Chondrocyte (in vitro differentiated cells): ENCODE measurements around the gene SLC49A3. TPM values are rescaled to one million over a fixed set of nuclear protein-coding genes. Genes with fewer than 3 reads are reported as not detected.

ENCODE experiments used
- DNase-seq: peaks from one replicate; pipeline ENCODE4 v3.0.0; 2021; ENCODE audit warnings: mixed read lengths, low spot score
- H3K27ac Mint-ChIP-seq: one replicate; pipeline ENCODE4 v1.8.0; 2021; ENCODE audit warnings: mild to moderate bottlenecking, moderate library complexity, mixed read lengths; ENCODE audit not compliant: unreplicated experiment
- H3K27me3 Mint-ChIP-seq: 2 replicates; pipeline ENCODE4 v1.8.0; 2021; ENCODE audit warnings: low read depth, mixed read lengths
- H3K36me3 Mint-ChIP-seq: 2 replicates; pipeline ENCODE4 v1.8.0; 2021; ENCODE audit warnings: low read depth, mixed read lengths
- H3K4me1 Mint-ChIP-seq: 2 replicates; pipeline ENCODE4 v1.8.0; 2021; ENCODE audit warnings: low read depth, mild to moderate bottlenecking, mixed read lengths
- H3K4me3 Mint-ChIP-seq: one replicate; pipeline ENCODE4 v1.8.0; 2021; ENCODE audit warnings: mild to moderate bottlenecking, moderate library complexity, mixed read lengths; ENCODE audit not compliant: unreplicated experiment
- H3K9me3 Mint-ChIP-seq: 2 replicates; pipeline ENCODE4 v1.8.0; 2021; ENCODE audit warnings: low read depth, mixed read lengths
- CTCF ChIP-seq: fragments of 200-600 bp; sonication (generic); IDR thresholded peaks from 2 replicates; pipeline ENCODE4 v1.5.0; 2021; ENCODE audit warnings: antibody characterized with exemption, mild to moderate bottlenecking, moderate library complexity
- total RNA-seq: library from RNA; stranded (reverse); gene quantifications from 3 replicates; pipeline ENCODE4 v1.2.1, GENCODE V29; 2021

SLC49A3 gene
- total RNA-seq, 1 donor from 2014 or later: 1.3 TPM

GRCh38 chr4:656436-657337 lies 32.3 kb downstream of the SLC49A3 start:
- no peak overlapping the region for H3K27ac Mint-ChIP-seq
- no peak for TF ChIP-seq CTCF
- peaks cover 2% of the 10 kb centered on the region for H3K27me3 Mint-ChIP-seq
- no peaks in the 10 kb centered on the region for H3K36me3 Mint-ChIP-seq
- peak; percentile 83 for DNase-seq
- no peaks in the 10 kb centered on the region for H3K4me1 Mint-ChIP-seq
- no peak overlapping the region for H3K4me3 Mint-ChIP-seq
- H3K9me3 Mint-ChIP-seq: no peaks in the 10 kb centered on the region

DNA sequence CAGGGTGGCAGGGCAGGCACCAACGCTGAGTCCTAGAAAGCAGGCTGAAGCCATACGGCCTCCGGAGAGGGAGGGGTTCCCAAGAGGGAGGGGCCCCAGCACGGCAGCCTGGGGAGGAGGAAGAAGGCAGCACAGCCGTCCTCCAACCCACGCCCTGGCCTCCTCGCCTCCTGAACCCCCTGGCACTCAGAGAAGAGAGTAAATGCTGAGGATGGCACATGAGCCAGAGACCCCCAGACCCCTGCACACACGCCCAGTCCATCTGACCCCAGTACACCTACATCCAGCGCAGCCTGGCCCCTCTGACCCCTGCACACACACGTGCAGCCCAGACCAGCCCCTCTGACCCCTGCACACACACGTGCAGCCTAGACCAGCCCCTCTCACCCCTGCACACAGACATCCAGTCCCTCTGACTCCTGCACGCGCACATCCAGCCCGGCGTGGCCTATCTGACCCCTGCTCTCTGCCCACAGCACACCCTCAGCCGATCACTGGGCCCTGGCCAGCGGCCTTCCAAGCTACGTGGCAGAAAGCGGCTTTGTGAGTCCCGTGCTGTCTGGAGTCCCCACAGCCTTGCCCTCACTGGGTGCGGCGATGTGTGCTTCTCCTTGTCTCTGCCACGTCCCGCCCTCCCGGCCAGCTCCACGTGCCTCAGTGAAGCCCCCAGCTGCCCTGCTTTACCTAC lies 33.3 kb downstream of the SLC49A3 start:
- no peak for TF ChIP-seq CTCF
- no peaks in the 10 kb centered on the region for H3K9me3 Mint-ChIP-seq
- H3K36me3 Mint-ChIP-seq: no peaks in the 10 kb centered on the region
- no peak overlapping the region for H3K4me3 Mint-ChIP-seq
- no peak overlapping the region for H3K27ac Mint-ChIP-seq
- H3K27me3 Mint-ChIP-seq: peaks cover 2% of the 10 kb centered on the region
- peak; percentile 88 for DNase-seq
- no peaks in the 10 kb centered on the region for H3K4me1 Mint-ChIP-seq

- Mint-ChIP-seq H3K9me3 (no peaks in the 10 kb centered on the region), H3K27me3 (peaks cover 2% of the 10 kb centered on the region), H3K4me3 (no peak overlapping the region), H3K27ac (no peak overlapping the region), H3K4me1 (no peaks in the 10 kb centered on the region), H3K36me3 (no peaks in the 10 kb centered on the region)
- TF ChIP-seq CTCF: no peak
- peak; percentile 63 for DNase-seq
Measured at GRCh38 chr4:654871-655463, 34.0 kb downstream of the SLC49A3 start.

- Mint-ChIP-seq H3K9me3 (no peaks in the 10 kb centered on the region), H3K4me1 (no peaks in the 10 kb centered on the region), H3K27ac (no peak overlapping the region), H3K36me3 (no peaks in the 10 kb centered on the region), H3K27me3 (peaks cover 2% of the 10 kb centered on the region), H3K4me3 (no peak overlapping the region)
- DNase-seq: peak; percentile 88
- TF ChIP-seq CTCF: no peak
Measured at GRCh38 chr4:654503-654845, 34.5 kb downstream of the SLC49A3 start.

DNA sequence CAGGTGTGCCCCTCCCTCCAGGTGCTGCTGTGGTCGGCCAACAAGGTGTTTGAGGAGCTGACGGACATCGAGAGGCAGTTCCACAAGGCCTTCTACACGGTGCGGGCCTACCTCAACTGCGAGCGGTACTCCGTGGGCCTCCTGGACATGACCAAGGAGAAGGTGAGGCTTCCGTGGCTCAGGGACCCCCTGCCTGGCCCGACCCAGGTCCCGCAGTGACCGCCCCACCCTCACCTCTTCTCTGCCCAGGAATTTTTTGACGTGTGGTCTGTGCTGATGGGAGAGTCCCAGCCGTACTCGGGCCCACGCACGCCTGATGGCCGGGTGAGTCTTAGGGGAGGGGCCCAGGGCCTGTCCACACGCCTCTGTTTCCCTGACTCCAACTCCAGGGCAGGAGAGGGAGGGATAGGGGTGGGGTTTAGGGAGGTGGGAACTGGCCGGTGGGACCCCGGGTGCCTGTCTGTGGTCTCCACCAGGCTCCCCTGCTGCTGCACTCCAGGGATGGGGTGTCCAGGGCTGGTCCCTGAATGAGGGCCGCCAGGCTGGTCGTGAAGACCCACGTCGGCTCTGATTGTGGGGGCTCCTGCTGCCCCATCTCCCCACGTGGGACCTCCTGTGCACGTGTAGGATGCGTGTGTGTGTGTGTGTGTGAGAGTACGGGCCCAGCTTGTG lies 35.0 kb downstream of the SLC49A3 start:
- DNase-seq: peak; percentile 84
- Mint-ChIP-seq H3K27me3 (peaks cover 2% of the 10 kb centered on the region), H3K36me3 (no peaks in the 10 kb centered on the region), H3K9me3 (no peaks in the 10 kb centered on the region), H3K4me3 (no peak overlapping the region), H3K27ac (no peak overlapping the region), H3K4me1 (no peaks in the 10 kb centered on the region)
- TF ChIP-seq CTCF: no peak
